ENCODE measurements around the gene OR2B2. TPM values are rescaled to one million over a fixed set of nuclear protein-coding genes. Genes with fewer than 3 reads are reported as not detected.
A peak's percentile ranks its signal among the peaks of the same experiment; 100 is the strongest.

Gene OR2B2
- total and polyA plus RNA-seq, 8 donors, result not detected

- FAIRE-seq, result no peak
Observed at GRCh38 chr6:27886073-27886472, 26.1 kb downstream of the OR2B2 start.

GRCh38 chr6:27883136-27883535 is 29.1 kb downstream of the OR2B2 start:
- WGBS, 2 donors, result 78 to 81% methylated on average over 1 of the region's 1 CpG
- no peak for DNase-seq
- Histone ChIP-seq H3K4me1 (no peaks in the 10 kb centered on the region), H3K27ac (no peak overlapping the region), H3K36me3 (no peaks in the 10 kb centered on the region), H3K9me3 (no peaks in the 10 kb centered on the region), H3K4me3 (no peak overlapping the region), H3K27me3 (peaks cover 0 to 5% (median 0%) of the 10 kb centered on the region in 4 donors)
- no peak for FAIRE-seq
- ATAC-seq, result no peak
- intact Hi-C loops (cut with DNase I), result no loop called here
- TF ChIP-seq, protein P1, sequence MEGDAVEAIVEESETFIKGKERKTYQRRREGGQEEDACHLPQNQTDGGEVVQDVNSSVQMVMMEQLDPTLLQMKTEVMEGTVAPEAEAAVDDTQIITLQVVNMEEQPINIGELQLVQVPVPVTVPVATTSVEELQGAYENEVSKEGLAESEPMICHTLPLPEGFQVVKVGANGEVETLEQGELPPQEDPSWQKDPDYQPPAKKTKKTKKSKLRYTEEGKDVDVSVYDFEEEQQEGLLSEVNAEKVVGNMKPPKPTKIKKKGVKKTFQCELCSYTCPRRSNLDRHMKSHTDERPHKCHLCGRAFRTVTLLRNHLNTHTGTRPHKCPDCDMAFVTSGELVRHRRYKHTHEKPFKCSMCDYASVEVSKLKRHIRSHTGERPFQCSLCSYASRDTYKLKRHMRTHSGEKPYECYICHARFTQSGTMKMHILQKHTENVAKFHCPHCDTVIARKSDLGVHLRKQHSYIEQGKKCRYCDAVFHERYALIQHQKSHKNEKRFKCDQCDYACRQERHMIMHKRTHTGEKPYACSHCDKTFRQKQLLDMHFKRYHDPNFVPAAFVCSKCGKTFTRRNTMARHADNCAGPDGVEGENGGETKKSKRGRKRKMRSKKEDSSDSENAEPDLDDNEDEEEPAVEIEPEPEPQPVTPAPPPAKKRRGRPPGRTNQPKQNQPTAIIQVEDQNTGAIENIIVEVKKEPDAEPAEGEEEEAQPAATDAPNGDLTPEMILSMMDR (IDR thresholded peaks at IDR 0.05), result no peak

More at GRCh38 chr6:27886073-27886472, 26.1 kb downstream of the OR2B2 start:
- Histone ChIP-seq H3K4me1 (no peaks in the 10 kb centered on the region), H3K9me3 (no peaks in the 10 kb centered on the region), H3K4me3 (no peak overlapping the region), H3K27ac (no peak overlapping the region), H3K27me3 (peaks cover 0 to 5% (median under 1%) of the 10 kb centered on the region in 4 donors), H3K36me3 (no peaks in the 10 kb centered on the region)
- intact Hi-C loops (cut with DNase I), result no loop called here
- DNase-seq (no peak), ATAC-seq (no peak)
- TF ChIP-seq, protein P1 (IDR thresholded peaks at IDR 0.05), result no peak
- 65 to 80% methylated on average over 3 of the region's 3 CpGs for WGBS, 2 donors

DNA sequence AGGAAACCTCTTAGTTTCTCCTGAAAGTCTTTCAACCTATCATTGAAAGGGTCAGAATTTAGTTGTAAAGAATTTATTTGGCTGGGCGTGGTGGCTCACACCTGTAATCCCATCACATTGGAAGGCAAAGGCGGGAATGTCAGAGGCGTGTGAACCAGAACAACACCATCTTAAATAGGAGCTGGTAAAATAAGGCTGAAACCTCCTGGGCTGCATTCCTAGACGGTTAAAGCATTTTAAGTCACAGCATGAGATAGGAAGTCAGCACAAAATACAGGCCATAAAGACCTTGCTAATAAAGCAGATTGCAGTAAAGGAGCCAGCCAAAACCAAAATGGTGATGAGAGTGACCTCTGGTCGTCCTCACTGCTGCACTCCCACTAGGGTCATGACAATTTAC is 29.6 kb downstream of the OR2B2 start:
- WGBS, 2 donors, result 67 to 73% methylated on average over 5 of the region's 5 CpGs

GRCh38 chr6:27879837-27880236 is 32.4 kb downstream of the OR2B2 start:
- no peaks in the 10 kb centered on the region for H3K9me3 ChIP-seq
- H3K4me3 ChIP-seq, result no peak overlapping the region
- no peaks in the 10 kb centered on the region for H3K36me3 ChIP-seq
- H3K27ac ChIP-seq, result no peak overlapping the region
- H3K27me3 ChIP-seq, result no peaks in the 10 kb centered on the region
- FAIRE-seq (no peak), ATAC-seq (no peak), DNase-seq (no peak)
- 74 to 79% methylated on average over 5 of the region's 5 CpGs for WGBS, 2 donors
- intact Hi-C loops (cut with DNase I), result no loop called here
- no peaks in the 10 kb centered on the region for H3K4me1 ChIP-seq
- TF ChIP-seq, protein P1 (IDR thresholded peaks at IDR 0.05), result no peak

More for the DNA sequence above, 29.6 kb downstream of the OR2B2 start:
- no peaks in the 10 kb centered on the region for H3K4me1 ChIP-seq
- no peak overlapping the region for H3K27ac ChIP-seq
- FAIRE-seq, result no peak
- H3K27me3 ChIP-seq, result peaks cover 0 to 5% (median 0%) of the 10 kb centered on the region in 4 donors
- DNase-seq, result no peak
- no peaks in the 10 kb centered on the region for H3K9me3 ChIP-seq
- no peaks in the 10 kb centered on the region for H3K36me3 ChIP-seq
- intact Hi-C loops (cut with DNase I), result no loop called here
- no peak overlapping the region for H3K4me3 ChIP-seq
- TF ChIP-seq, protein P1 (IDR thresholded peaks at IDR 0.05), result no peak
- ATAC-seq, result no peak

DNA sequence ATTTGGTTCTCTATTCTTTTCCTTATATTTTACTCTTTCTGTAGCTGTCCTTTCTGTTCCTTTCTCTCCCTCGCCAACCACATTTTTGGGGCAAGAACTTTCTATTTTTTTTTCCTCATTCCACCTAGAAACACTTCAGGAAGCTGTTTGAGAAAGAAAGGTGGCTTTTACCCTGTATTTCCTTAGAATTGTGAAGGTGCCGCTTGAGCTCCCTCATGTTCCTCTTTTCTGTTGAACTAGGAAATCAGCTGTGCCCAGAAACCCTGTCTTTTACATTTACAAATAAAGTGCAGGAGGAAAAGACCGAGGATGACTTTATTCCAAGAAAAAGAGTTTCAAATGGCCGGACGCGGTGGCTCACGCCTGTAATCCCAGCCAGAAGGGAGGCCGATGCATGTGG is 38.2 kb downstream of the OR2B2 start:
- FAIRE-seq (no peak), DNase-seq (no peak), ATAC-seq (no peak)
- no peaks in the 10 kb centered on the region for H3K36me3 ChIP-seq
- peak overlapping the region in 1 of 4 donors; percentile 65 for H3K27ac ChIP-seq
- H3K4me1 ChIP-seq, result no peaks in the 10 kb centered on the region
- no peaks in the 10 kb centered on the region for H3K9me3 ChIP-seq
- intact Hi-C loops (cut with DNase I), result no loop called here
- TF ChIP-seq, protein P1 (IDR thresholded peaks at IDR 0.05), result no peak
- 81% methylated on average over 8 of the region's 8 CpGs for WGBS, 2 donors
- H3K4me3 ChIP-seq, result no peak overlapping the region
- peaks cover 0 to 19% (median 7%) of the 10 kb centered on the region in 4 donors for H3K27me3 ChIP-seq
